Uterus (tissue), 2 donors: ENCODE data around the gene PTPA.
A peak's percentile ranks its signal among the peaks of the same experiment; 100 is the strongest.

ENCODE experiments used
- POLR2A ChIP-seq, 2 donors: fragments of 450-650 bp; IDR thresholded peaks; one replicate each; pipeline ENCODE4 v1.6.1; 2016; ENCODE audit warnings: antibody characterized with exemption in 2 of 2, mild to moderate bottlenecking in 1 of 2, moderate library complexity in 1 of 2
- TF ChIP-seq, protein P1 (sequence below), 4 experiments: fragments of 200-600 bp in 2 of 4; fragments of 450-650 bp in 2 of 4; sonication (generic) in 2 of 4; IDR thresholded peaks; one replicate each; pipeline ENCODE4 v1.5.1; 2016 to 2019; ENCODE audit warnings: antibody characterized with exemption in 4 of 4, mild to moderate bottlenecking in 2 of 4, moderate library complexity in 1 of 4

DNA sequence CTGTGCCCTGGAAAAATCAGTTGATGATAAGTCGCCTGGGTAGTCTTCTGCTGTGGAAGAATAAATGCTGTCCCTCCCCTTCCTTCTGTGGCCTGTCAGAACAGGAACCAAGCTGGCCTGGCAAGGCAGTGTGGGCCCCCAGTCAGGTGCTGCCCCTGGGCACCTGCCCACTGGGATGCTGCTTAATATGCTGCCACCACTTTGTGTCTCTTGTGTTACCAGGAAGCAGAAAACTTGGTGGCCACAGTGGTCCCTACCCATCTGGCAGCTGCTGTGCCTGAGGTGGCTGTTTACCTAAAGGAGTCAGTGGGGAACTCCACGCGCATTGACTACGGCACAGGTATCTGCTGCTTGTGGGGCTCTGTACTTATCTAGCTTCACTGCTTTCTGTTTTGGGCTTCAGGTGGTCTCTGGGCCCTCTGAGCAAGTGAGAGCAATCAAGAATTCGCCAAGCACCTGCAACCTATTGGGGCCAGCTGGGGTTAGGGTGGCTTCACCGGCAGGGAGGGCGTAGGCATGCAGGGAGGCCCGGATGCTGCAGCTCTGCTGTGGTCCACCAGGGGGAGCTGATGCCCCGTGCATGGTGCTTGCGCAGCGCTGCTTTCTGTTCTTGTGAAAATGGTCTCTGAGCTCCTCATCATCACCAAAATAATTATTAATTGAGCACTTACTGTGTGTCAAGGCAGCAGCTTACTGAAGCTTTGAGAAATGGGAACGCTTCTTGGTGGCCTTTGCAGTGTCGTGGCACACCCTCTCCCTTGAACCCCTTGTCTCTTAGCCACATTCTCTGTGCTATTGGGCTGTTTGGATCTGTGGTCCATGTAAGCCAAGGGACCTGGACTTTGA is 20.3 kb downstream of the PTPA start:
- TF ChIP-seq, protein P1, sequence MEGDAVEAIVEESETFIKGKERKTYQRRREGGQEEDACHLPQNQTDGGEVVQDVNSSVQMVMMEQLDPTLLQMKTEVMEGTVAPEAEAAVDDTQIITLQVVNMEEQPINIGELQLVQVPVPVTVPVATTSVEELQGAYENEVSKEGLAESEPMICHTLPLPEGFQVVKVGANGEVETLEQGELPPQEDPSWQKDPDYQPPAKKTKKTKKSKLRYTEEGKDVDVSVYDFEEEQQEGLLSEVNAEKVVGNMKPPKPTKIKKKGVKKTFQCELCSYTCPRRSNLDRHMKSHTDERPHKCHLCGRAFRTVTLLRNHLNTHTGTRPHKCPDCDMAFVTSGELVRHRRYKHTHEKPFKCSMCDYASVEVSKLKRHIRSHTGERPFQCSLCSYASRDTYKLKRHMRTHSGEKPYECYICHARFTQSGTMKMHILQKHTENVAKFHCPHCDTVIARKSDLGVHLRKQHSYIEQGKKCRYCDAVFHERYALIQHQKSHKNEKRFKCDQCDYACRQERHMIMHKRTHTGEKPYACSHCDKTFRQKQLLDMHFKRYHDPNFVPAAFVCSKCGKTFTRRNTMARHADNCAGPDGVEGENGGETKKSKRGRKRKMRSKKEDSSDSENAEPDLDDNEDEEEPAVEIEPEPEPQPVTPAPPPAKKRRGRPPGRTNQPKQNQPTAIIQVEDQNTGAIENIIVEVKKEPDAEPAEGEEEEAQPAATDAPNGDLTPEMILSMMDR (IDR thresholded peaks at IDR 0.05): peak; percentile 92 to 98 (median 95)
- TF ChIP-seq POLR2A (IDR thresholded peaks at IDR 0.05): peak in 1 of 2 donors; percentile 16
